ENCODE results near the gene RFX4. TPM values are rescaled to one million over a fixed set of nuclear protein-coding genes. Genes with fewer than 3 reads are reported as not detected.

The RFX4 gene
- total and polyA plus RNA-seq, 2 of the 13 experiments (the other 11 are each of a cell fraction or from before 2014, with no cell fraction given) = not detected

DNA sequence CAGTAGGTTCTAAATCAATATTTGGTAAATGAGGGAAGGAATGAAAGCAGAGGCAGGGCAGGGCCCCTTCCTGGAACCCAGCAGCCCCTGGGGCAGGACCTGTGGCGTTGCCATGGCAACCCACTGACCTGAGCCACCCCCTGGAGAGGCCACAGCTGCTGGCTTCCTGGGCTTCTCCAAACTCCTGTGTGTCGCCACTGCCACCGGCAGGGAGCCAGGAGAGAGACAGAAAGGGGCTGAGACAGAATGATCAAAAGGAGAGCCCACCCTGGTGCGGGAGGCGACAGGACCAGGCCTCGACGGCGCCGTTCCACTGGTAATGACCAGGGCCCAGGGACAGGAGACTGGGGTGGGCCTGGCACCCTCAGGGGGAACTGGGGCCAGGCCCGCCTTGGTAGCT lies 18.2 kb downstream of the RFX4 start:
- ChIA-PET CTCF (ENCODE audit: low intra/inter-chr PET ratio, low total read pairs) (no interaction called here), POLR2A (no interaction called here)
- Histone ChIP-seq H3K4me1 (ENCODE audit: insufficient read depth, low read length) (peaks cover 12% of the 10 kb centered on the region; the same call in 1 of the 2 replicates), H3K79me2 (ENCODE audit: insufficient read depth, low read length) (no peaks in the 10 kb centered on the region), H3K27me3 (ENCODE audit: control insufficient read depth in 1 of 2, insufficient read depth in 2 of 2, low read length in 2 of 2) (peaks cover 0 to 12% of the 10 kb centered on the region in 2 experiments; a peak in 2 of 5 replicates), H3K27ac (ENCODE audit: extremely low read length, insufficient read depth, low read length) (no peak overlapping the region), H3K9me3 (ENCODE audit: low read length) (no peaks in the 10 kb centered on the region), H3K36me3 (replicated peaks in 1 of 2; ENCODE audit: control insufficient read depth in 1 of 2, insufficient read depth in 2 of 2, low read length in 2 of 2) (no peaks in the 10 kb centered on the region), H3K4me3 (replicated peaks in 1 of 3; ENCODE audit: insufficient read depth in 1 of 3, low read depth in 2 of 3, low read length in 3 of 3) (no peak overlapping the region), H2AFZ (ENCODE audit: low read length) (no peak overlapping the region), H3K9ac (ENCODE audit: insufficient read depth, low read depth, low read length) (no peak overlapping the region), H3K4me2 (ENCODE audit: low read depth, low read length) (peak overlapping the region; percentile 15; the same call in 1 of the 2 replicates), H4K20me1 (ENCODE audit: insufficient read depth, low read length) (no peaks in the 10 kb centered on the region)
- peak; percentile 43 for DNase-seq (ENCODE audit: low spot score)
- in situ Hi-C loops (cut with HindIII; ENCODE audit: extremely low pct_ligation_motif_present, low pct_unique_long_range_greater_than_20kb) (no loop called here), intact Hi-C loops (cut with micrococcal nuclease; ENCODE audit: unreplicated experiment) (no loop called here)
- BruUV-seq (replicated peaks) = no TSS peak
- peak; percentile 46 for ATAC-seq
- 0% methylated on average over 1 of the region's 10 CpGs for WGBS (ENCODE audit: low lambda C conversion rate)
- TF ChIP-seq SMYD3 (CRISPR knock-in tag; IDR thresholded peaks at IDR 0.05) = no peak
- peak; percentile 60 for TF ChIP-seq RFX1 (IDR thresholded peaks at IDR 0.05)
- TF ChIP-seq, protein P1, sequence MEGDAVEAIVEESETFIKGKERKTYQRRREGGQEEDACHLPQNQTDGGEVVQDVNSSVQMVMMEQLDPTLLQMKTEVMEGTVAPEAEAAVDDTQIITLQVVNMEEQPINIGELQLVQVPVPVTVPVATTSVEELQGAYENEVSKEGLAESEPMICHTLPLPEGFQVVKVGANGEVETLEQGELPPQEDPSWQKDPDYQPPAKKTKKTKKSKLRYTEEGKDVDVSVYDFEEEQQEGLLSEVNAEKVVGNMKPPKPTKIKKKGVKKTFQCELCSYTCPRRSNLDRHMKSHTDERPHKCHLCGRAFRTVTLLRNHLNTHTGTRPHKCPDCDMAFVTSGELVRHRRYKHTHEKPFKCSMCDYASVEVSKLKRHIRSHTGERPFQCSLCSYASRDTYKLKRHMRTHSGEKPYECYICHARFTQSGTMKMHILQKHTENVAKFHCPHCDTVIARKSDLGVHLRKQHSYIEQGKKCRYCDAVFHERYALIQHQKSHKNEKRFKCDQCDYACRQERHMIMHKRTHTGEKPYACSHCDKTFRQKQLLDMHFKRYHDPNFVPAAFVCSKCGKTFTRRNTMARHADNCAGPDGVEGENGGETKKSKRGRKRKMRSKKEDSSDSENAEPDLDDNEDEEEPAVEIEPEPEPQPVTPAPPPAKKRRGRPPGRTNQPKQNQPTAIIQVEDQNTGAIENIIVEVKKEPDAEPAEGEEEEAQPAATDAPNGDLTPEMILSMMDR (CRISPR knock-in tag; IDR thresholded peaks at IDR 0.05) = peak; percentile 25; the same call in 1 of the 2 replicates
- no peak for TF ChIP-seq KDM5A (IDR thresholded peaks at IDR 0.05; ENCODE audit: borderline replicate concordance, low read length)
- TF ChIP-seq STAG1 (CRISPR knock-in tag; IDR thresholded peaks at IDR 0.05) = 0 out of 2 replicates have a peak, but pooled peaks have one; percentile 14
- TF ChIP-seq RFX3 (CRISPR knock-in tag; IDR thresholded peaks at IDR 0.05) = peak; percentile 67
- TF ChIP-seq, protein P2, sequence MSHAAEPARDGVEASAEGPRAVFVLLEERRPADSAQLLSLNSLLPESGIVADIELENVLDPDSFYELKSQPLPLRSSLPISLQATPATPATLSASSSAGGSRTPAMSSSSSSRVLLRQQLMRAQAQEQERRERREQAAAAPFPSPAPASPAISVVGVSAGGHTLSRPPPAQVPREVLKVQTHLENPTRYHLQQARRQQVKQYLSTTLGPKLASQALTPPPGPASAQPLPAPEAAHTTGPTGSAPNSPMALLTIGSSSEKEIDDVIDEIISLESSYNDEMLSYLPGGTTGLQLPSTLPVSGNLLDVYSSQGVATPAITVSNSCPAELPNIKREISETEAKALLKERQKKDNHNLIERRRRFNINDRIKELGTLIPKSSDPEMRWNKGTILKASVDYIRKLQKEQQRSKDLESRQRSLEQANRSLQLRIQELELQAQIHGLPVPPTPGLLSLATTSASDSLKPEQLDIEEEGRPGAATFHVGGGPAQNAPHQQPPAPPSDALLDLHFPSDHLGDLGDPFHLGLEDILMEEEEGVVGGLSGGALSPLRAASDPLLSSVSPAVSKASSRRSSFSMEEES (CRISPR knock-in tag; IDR thresholded peaks at IDR 0.05) = no peak
- TF ChIP-seq, protein P3, sequence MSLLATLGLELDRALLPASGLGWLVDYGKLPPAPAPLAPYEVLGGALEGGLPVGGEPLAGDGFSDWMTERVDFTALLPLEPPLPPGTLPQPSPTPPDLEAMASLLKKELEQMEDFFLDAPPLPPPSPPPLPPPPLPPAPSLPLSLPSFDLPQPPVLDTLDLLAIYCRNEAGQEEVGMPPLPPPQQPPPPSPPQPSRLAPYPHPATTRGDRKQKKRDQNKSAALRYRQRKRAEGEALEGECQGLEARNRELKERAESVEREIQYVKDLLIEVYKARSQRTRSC (CRISPR knock-in tag; IDR thresholded peaks at IDR 0.05; ENCODE audit: low read depth) = no peak
- FAIRE-seq = no peak
